GM23338 (cell line): ENCODE data around the gene FEN1. TPM values are rescaled to one million over a fixed set of nuclear protein-coding genes. Genes with fewer than 3 reads are reported as not detected.

Source experiments
- ATAC-seq: fragments of 200-7000 bp; cut with Tn5 transposase; 3 replicates; pipeline ENCODE4 v1.9.1; 2020
- DNase-seq: peaks from one replicate; pipeline ENCODE4 v3.0.0-alpha.2; 2015; ENCODE audit warnings: low spot score
- H2AFZ ChIP-seq: fragments of 200-600 bp; sonication (generic); 2 replicates; pipeline ENCODE4 v1.8.0; 2016; ENCODE audit warnings: antibody characterized with exemption, mild to moderate bottlenecking, moderate library complexity
- H3F3A ChIP-seq: fragments of 200-600 bp; sonication (generic); replicated peaks from 2 replicates; pipeline ENCODE4 v1.8.0; 2017; ENCODE audit warnings: antibody characterized with exemption, mixed run types, low read depth
- H3K27ac ChIP-seq: fragments of 200-600 bp; sonication (generic); 2 replicates; pipeline ENCODE4 v1.6.1; 2016; ENCODE audit warnings: low read depth
- H3K27me3 ChIP-seq: fragments of 200-600 bp; sonication (generic); 2 replicates; pipeline ENCODE4 v1.8.0; 2016; ENCODE audit warnings: mild to moderate bottlenecking, mixed run types, moderate library complexity; ENCODE audit not compliant: insufficient read depth
- H3K36me3 ChIP-seq: fragments of 200-600 bp; sonication (generic); 2 replicates; pipeline ENCODE4 v1.8.0; 2016; ENCODE audit warnings: mild to moderate bottlenecking; ENCODE audit not compliant: insufficient read depth
- H3K4me1 ChIP-seq: fragments of 200-600 bp; sonication (generic); 2 replicates; pipeline ENCODE4 v1.8.0; 2016; ENCODE audit warnings: mild to moderate bottlenecking, moderate library complexity; ENCODE audit not compliant: insufficient read depth
- H3K4me2 ChIP-seq: fragments of 200-600 bp; sonication (generic); 2 replicates; pipeline ENCODE4 v1.7.1; 2017; ENCODE audit warnings: mixed run types
- H3K4me3 ChIP-seq: fragments of 200-600 bp; sonication (generic); 2 replicates; pipeline ENCODE4 v1.6.1; 2016; ENCODE audit warnings: mixed run types
- H3K79me2 ChIP-seq: fragments of 200-600 bp; sonication (generic); replicated peaks from 2 replicates; pipeline ENCODE4 v1.8.0; 2017; ENCODE audit warnings: mild to moderate bottlenecking; ENCODE audit not compliant: insufficient read depth
- H3K9me2 ChIP-seq: fragments of 200-600 bp; sonication (generic); 2 replicates; pipeline ENCODE4 v1.8.0; 2017; ENCODE audit not compliant: insufficient read depth
- H4K20me1 ChIP-seq: fragments of 200-600 bp; sonication (generic); replicated peaks from 2 replicates; pipeline ENCODE4 v1.8.0; 2017; ENCODE audit warnings: mild to moderate bottlenecking; ENCODE audit not compliant: insufficient read depth
- H3K27ac Mint-ChIP-seq: 2 replicates; pipeline ENCODE4 v1.8.0; 2020; ENCODE audit warnings: inconsistent platforms, mild to moderate bottlenecking, moderate library complexity, mixed read lengths
- H3K27me3 Mint-ChIP-seq: 3 replicates; pipeline ENCODE4 v1.8.0; 2022; ENCODE audit warnings: low read depth, mild to moderate bottlenecking, moderate library complexity, mixed read lengths, inconsistent platforms; ENCODE audit not compliant: insufficient read depth, poor library complexity
- H3K36me3 Mint-ChIP-seq: 3 replicates; pipeline ENCODE4 v1.8.0; 2021; ENCODE audit warnings: low read depth, mild to moderate bottlenecking, inconsistent platforms, moderate library complexity, mixed read lengths
- H3K4me1 Mint-ChIP-seq: 3 replicates; pipeline ENCODE4 v1.8.0; 2020; ENCODE audit warnings: mild to moderate bottlenecking, inconsistent platforms, mixed read lengths
- H3K4me3 Mint-ChIP-seq: 3 replicates; pipeline ENCODE4 v1.8.0; 2021; ENCODE audit warnings: moderate library complexity, mild to moderate bottlenecking, inconsistent platforms, mixed read lengths
- H3K9me3 Mint-ChIP-seq: 3 replicates; pipeline ENCODE4 v1.8.0; 2020; ENCODE audit warnings: moderate library complexity, mild to moderate bottlenecking, inconsistent platforms, mixed read lengths
- CTCF ChIP-seq, 2 experiments: fragments of 200-600 bp in 1 of 2; sonication (generic) in 1 of 2; conservative IDR thresholded peaks; 2 replicates each; pipeline versions ENCODE4 v1.5.1 to v1.6.1; 2016 to 2017; ENCODE audit warnings: antibody characterized with exemption in 2 of 2, low read depth in 2 of 2, mild to moderate bottlenecking in 2 of 2, moderate library complexity in 1 of 2
- ETS1 ChIP-seq: IDR thresholded peaks from 2 replicates; pipeline ENCODE4 v1.6.1; 2016; ENCODE audit warnings: antibody characterized with exemption
- EZH2 ChIP-seq: fragments of 200-600 bp; sonication (generic); IDR thresholded peaks from one replicate; pipeline ENCODE4 v1.8.0; 2017; ENCODE audit warnings: antibody characterized with exemption, mild to moderate bottlenecking, low read depth; ENCODE audit not compliant: unreplicated experiment
- POLR2AphosphoS5 ChIP-seq: IDR thresholded peaks from 2 replicates; pipeline ENCODE4 v1.6.1; 2016; ENCODE audit warnings: antibody characterized with exemption, low read depth
- polyA plus RNA-seq: library from polyadenylated mRNA; unstranded; fragments of >200 nt; fragmentation: Nextera tagmentation; extraction: Ambion mirVana; gene quantifications from 2 replicates; pipeline ENCODE4 v1.2.1, GENCODE V29; 2016
- total RNA-seq: library from RNA; depleted of rRNA; stranded (reverse); fragments of >200 nt; shearing (Covaris generic); gene quantifications from 2 replicates; pipeline ENCODE4 v1.2.3, GENCODE V29; 2014

FEN1 gene
- total and polyA plus RNA-seq, 2 experiments from 2014 or later = 85.1 to 89.0 TPM

GRCh38 chr11:61769169-61769920, 23.4 kb upstream of the FEN1 start:
- TF ChIP-seq ETS1 (no peak), CTCF (conservative IDR thresholded peaks at IDR 0.05; ENCODE audit: low read depth in 2 of 2) (peak; percentile 27 to 49)
- Histone ChIP-seq H3K4me1 (peaks cover 11% of the 10 kb centered on the region), H3K27ac (no peak overlapping the region), H2AFZ (no peak overlapping the region), H4K20me1 (no peaks in the 10 kb centered on the region), H3K4me2 (peak overlapping the region; percentile 38; the same call in 1 of the 2 replicates), H3K9me2 (no peaks in the 10 kb centered on the region), H3K27me3 (no peaks in the 10 kb centered on the region), H3K79me2 (no peaks in the 10 kb centered on the region), H3K36me3 (no peaks in the 10 kb centered on the region), H3K4me3 (no peak overlapping the region), H3F3A (no peaks in the 10 kb centered on the region)
- no peak overlapping the region for H3K4me3 Mint-ChIP-seq
- H3K27me3 Mint-ChIP-seq = peaks cover 2% of the 10 kb centered on the region
- H3K36me3 Mint-ChIP-seq = no peaks in the 10 kb centered on the region; the same call in 2 of the 3 replicates
- DNase-seq (peak; percentile 74), ATAC-seq (peak; percentile 59)
- H3K4me1 Mint-ChIP-seq = peaks cover 18% of the 10 kb centered on the region
- no peaks in the 10 kb centered on the region for H3K9me3 Mint-ChIP-seq
- no peak overlapping the region for H3K27ac Mint-ChIP-seq

DNA sequence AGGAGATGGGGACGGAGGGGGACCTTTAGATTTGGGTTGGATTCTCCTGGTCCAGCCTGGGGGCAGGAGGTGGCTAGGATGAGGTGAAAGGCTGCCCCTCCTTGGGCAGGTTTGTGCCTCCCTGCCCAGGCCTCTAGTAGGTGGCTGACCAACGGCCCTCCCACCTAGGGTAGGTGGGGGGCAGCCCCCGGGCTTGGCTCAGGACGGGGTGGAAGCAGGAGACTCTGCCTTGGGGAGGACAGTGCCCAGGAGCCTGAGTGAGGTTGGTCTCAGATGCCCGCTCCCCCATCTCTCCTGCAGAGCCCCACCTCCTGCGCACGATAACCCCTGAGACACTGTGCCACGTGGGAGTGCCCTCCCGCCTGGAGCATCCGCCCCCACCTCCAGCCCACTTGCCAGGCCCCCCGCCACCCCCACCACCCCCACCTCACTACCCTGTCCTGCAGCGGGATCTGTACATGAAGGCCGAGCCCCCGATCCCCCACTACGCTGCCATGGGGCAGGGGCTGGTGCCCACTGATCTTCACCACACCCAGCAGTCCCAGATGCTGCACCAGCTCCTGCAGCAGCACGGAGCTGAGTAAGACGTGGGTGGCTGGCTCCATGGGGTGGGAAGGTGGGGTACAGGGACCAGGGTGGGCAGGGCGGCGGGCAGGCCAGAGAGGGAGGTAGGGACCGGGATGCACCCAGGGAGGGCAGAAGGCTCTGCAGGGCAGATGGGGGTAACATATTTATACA, 22.6 kb upstream of the FEN1 start:
- Mint-ChIP-seq H3K27me3 (peaks cover 6% of the 10 kb centered on the region), H3K9me3 (no peaks in the 10 kb centered on the region), H3K36me3 (no peaks in the 10 kb centered on the region; the same call in 2 of the 3 replicates), H3K27ac (no peak overlapping the region), H3K4me3 (no peak overlapping the region), H3K4me1 (peaks cover 14% of the 10 kb centered on the region)
- no peaks in the 10 kb centered on the region for H3F3A ChIP-seq
- DNase-seq = no peak
- peaks cover 6% of the 10 kb centered on the region for H3K4me1 ChIP-seq
- no peaks in the 10 kb centered on the region for H3K36me3 ChIP-seq
- no peaks in the 10 kb centered on the region for H3K27me3 ChIP-seq
- H3K4me3 ChIP-seq = no peak overlapping the region
- no peaks in the 10 kb centered on the region for H4K20me1 ChIP-seq
- no peaks in the 10 kb centered on the region for H3K9me2 ChIP-seq
- no peak overlapping the region for H2AFZ ChIP-seq
- no peaks in the 10 kb centered on the region for H3K79me2 ChIP-seq
- TF ChIP-seq ETS1 (no peak), POLR2AphosphoS5 (no peak), EZH2 (no peak)
- H3K27ac ChIP-seq = no peak overlapping the region
- H3K4me2 ChIP-seq = peak overlapping the region; percentile 38; the same call in 1 of the 2 replicates
- ATAC-seq = no peak
